HEK293 (cell line): ENCODE data around the gene MRPL54.

Experiments used
- CTCF ChIP-seq: fragments of 450-650 bp; formaldehyde crosslinking; IDR thresholded peaks from 2 replicates; pipeline ENCODE4 v1.5.1; 2016; ENCODE audit warnings: missing biosample characterization, missing genetic modification characterization
- PBX3 ChIP-seq: sonication (generic); formaldehyde crosslinking; IDR thresholded peaks from 2 replicates; pipeline ENCODE4 v1.8.1; 2022; ENCODE audit warnings: mild to moderate bottlenecking, moderate library complexity, missing genetic modification reagents
- SALL2 ChIP-seq: fragments of 450-650 bp; formaldehyde crosslinking; IDR thresholded peaks from 2 replicates; pipeline ENCODE4 v1.5.0; 2017; ENCODE audit warnings: missing biosample characterization, mild to moderate bottlenecking, missing genetic modification characterization, borderline replicate concordance
- SP3 ChIP-seq: fragments of 450-650 bp; formaldehyde crosslinking; IDR thresholded peaks from 2 replicates; pipeline ENCODE4 v1.5.1; 2016; ENCODE audit warnings: missing biosample characterization, missing genetic modification characterization
- TCF7L2 ChIP-seq: IDR thresholded peaks from 2 replicates; pipeline ENCODE4 v1.6.1; 2011; ENCODE audit warnings: low read depth, mild to moderate bottlenecking, inconsistent platforms, low read length, moderate library complexity, borderline replicate concordance
- ZFP41 ChIP-seq: fragments of 450-650 bp; formaldehyde crosslinking; IDR thresholded peaks from 2 replicates; pipeline ENCODE4 v1.5.1; 2016; ENCODE audit warnings: missing biosample characterization, missing genetic modification characterization, borderline replicate concordance
- ZNF280D ChIP-seq: fragments of 450-650 bp; formaldehyde crosslinking; IDR thresholded peaks from 2 replicates; pipeline ENCODE4 v1.5.1; 2016; ENCODE audit warnings: missing biosample characterization, missing genetic modification characterization
- ZNF302 ChIP-seq: fragments of 450-650 bp; formaldehyde crosslinking; IDR thresholded peaks from 2 replicates; pipeline ENCODE4 v1.5.1; 2016; ENCODE audit warnings: missing biosample characterization, missing genetic modification characterization, low read depth
- ZNF350 ChIP-seq: fragments of 450-650 bp; formaldehyde crosslinking; IDR thresholded peaks from 2 replicates; pipeline ENCODE4 v1.5.0; 2017; ENCODE audit warnings: missing biosample characterization, mild to moderate bottlenecking, missing genetic modification characterization
- ZNF362 ChIP-seq: fragments of 450-650 bp; formaldehyde crosslinking; IDR thresholded peaks from 2 replicates; pipeline ENCODE4 v1.5.1; 2016; ENCODE audit warnings: missing biosample characterization, missing genetic modification characterization
- ZNF518A ChIP-seq: fragments of 450-650 bp; formaldehyde crosslinking; conservative IDR thresholded peaks from 2 replicates; pipeline ENCODE4 v1.5.1; 2016; ENCODE audit warnings: low read depth, missing biosample characterization, missing genetic modification characterization
- ZNF629 ChIP-seq: fragments of 450-650 bp; formaldehyde crosslinking; IDR thresholded peaks from 2 replicates; pipeline ENCODE4 v1.5.1; 2017; ENCODE audit warnings: missing biosample characterization, missing genetic modification characterization
- ZNF707 ChIP-seq: fragments of 450-650 bp; formaldehyde crosslinking; IDR thresholded peaks from 2 replicates; pipeline ENCODE4 v1.5.1; 2016; ENCODE audit warnings: missing biosample characterization, missing genetic modification characterization

- TF ChIP-seq ZFP41 (tag by site-specific recombination), result no peak
- no peak for TF ChIP-seq ZNF707 (tag by site-specific recombination)
- no peak for TF ChIP-seq ZNF629
- TF ChIP-seq TCF7L2, result no peak
- TF ChIP-seq ZNF280D (tag by site-specific recombination), result no peak
- TF ChIP-seq CTCF, result no peak
- no peak for TF ChIP-seq ZNF518A (tag by site-specific recombination)
- TF ChIP-seq ZNF362, result no peak
- TF ChIP-seq PBX3 (CRISPR knock-in tag), result no peak
- no peak for TF ChIP-seq ZNF302 (tag by site-specific recombination)
- TF ChIP-seq SP3, result no peak
- no peak for TF ChIP-seq ZNF350 (tag by site-specific recombination)
- TF ChIP-seq SALL2, result no peak
Observed at GRCh38 chr19:3770136-3770999, 7.9 kb downstream of the MRPL54 start.
